H9 (cell line): ENCODE data around the gene TMPRSS11A. TPM values are rescaled to one million over a fixed set of nuclear protein-coding genes. Genes with fewer than 3 reads are reported as not detected.

Experiments
- DNase-seq: peaks from one replicate; pipeline ENCODE4 v3.0.0-alpha.2; 2017
- H2AFZ ChIP-seq: one replicate; pipeline ENCODE4 v1.6.1; 2013; ENCODE audit warnings: mild to moderate bottlenecking, low read length, control low read depth, moderate library complexity
- H2AK5ac ChIP-seq: 2 replicates; pipeline ENCODE4 v1.6.1; 2013; ENCODE audit warnings: low read length, control low read depth, mixed read lengths; ENCODE audit not compliant: insufficient read length
- H2BK120ac ChIP-seq: one replicate; pipeline ENCODE4 v1.6.1; 2013; ENCODE audit warnings: low read depth, mild to moderate bottlenecking, low read length, control low read depth, inconsistent platforms; ENCODE audit not compliant: poor library complexity, severe bottlenecking
- H2BK12ac ChIP-seq: 2 replicates; pipeline ENCODE4 v1.6.1; 2013; ENCODE audit warnings: low read length, control low read depth, mixed read lengths, low read depth; ENCODE audit not compliant: insufficient read length
- H2BK15ac ChIP-seq: 2 replicates; pipeline ENCODE4 v1.6.1; 2013; ENCODE audit warnings: low read depth, low read length, control low read depth
- H2BK20ac ChIP-seq: one replicate; pipeline ENCODE4 v1.6.1; 2013; ENCODE audit warnings: low read depth, mild to moderate bottlenecking, low read length, control low read depth, inconsistent platforms; ENCODE audit not compliant: poor library complexity, severe bottlenecking
- H2BK5ac ChIP-seq: 2 replicates; pipeline ENCODE4 v1.6.1; 2013; ENCODE audit warnings: low read length, control low read depth, mixed read lengths; ENCODE audit not compliant: insufficient read length
- H3K14ac ChIP-seq: 2 replicates; pipeline ENCODE4 v1.6.1; 2013; ENCODE audit warnings: low read length, control low read depth; ENCODE audit not compliant: insufficient read depth
- H3K18ac ChIP-seq: 2 replicates; pipeline ENCODE4 v1.6.1; 2013; ENCODE audit warnings: low read depth, mild to moderate bottlenecking, mixed read lengths, low read length, control low read depth; ENCODE audit not compliant: insufficient read length
- H3K23ac ChIP-seq: 2 replicates; pipeline ENCODE4 v1.6.1; 2013; ENCODE audit warnings: low read length, control low read depth, mixed read lengths, low read depth; ENCODE audit not compliant: insufficient read length
- H3K23me2 ChIP-seq: 2 replicates; pipeline ENCODE4 v1.6.1; 2013; ENCODE audit warnings: low read depth, mild to moderate bottlenecking, mixed read lengths, low read length, control low read depth; ENCODE audit not compliant: insufficient read length, poor library complexity, severe bottlenecking
- H3K27ac ChIP-seq: 2 replicates; pipeline ENCODE4 v1.5.1; 2013; ENCODE audit warnings: low read length, control low read depth, mixed read lengths, low read depth; ENCODE audit not compliant: insufficient read length
- H3K27me3 ChIP-seq: 2 replicates; pipeline ENCODE4 v1.6.1; 2013; ENCODE audit warnings: low read length, control low read depth, inconsistent platforms; ENCODE audit not compliant: insufficient read depth
- H3K4ac ChIP-seq: 2 replicates; pipeline ENCODE4 v1.6.1; 2013; ENCODE audit warnings: low read depth, mild to moderate bottlenecking, control low read depth, inconsistent platforms, low read length, moderate library complexity
- H3K4me1 ChIP-seq: 2 replicates; pipeline ENCODE4 v1.6.1; 2013; ENCODE audit warnings: low read length, control low read depth, inconsistent platforms; ENCODE audit not compliant: insufficient read depth
- H3K4me2 ChIP-seq: 2 replicates; pipeline ENCODE4 v1.6.1; 2013; ENCODE audit warnings: low read length, control low read depth, mixed read lengths; ENCODE audit not compliant: insufficient read length, insufficient read depth
- H3K56ac ChIP-seq: 2 replicates; pipeline ENCODE4 v1.6.1; 2013; ENCODE audit warnings: low read depth, mild to moderate bottlenecking, mixed read lengths, low read length, control low read depth; ENCODE audit not compliant: insufficient read length
- H3K79me1 ChIP-seq: 2 replicates; pipeline ENCODE4 v1.6.1; 2013; ENCODE audit warnings: low read depth, mild to moderate bottlenecking, moderate library complexity, low read length, control low read depth, inconsistent platforms; ENCODE audit not compliant: insufficient read depth, poor library complexity, severe bottlenecking
- H3K79me2 ChIP-seq: 2 replicates; pipeline ENCODE4 v1.6.1; 2013; ENCODE audit warnings: low read length, control low read depth, inconsistent platforms; ENCODE audit not compliant: insufficient read depth
- H3K9ac ChIP-seq: 2 replicates; pipeline ENCODE4 v1.6.1; 2013; ENCODE audit warnings: low read length, control low read depth, mixed read lengths; ENCODE audit not compliant: insufficient read length; ENCODE audit errors: extremely low read depth
- H3K9me3 ChIP-seq: one replicate; pipeline ENCODE4 v1.6.1; 2013; ENCODE audit warnings: low read depth, low read length, inconsistent platforms; ENCODE audit not compliant: control insufficient read depth
- H3T11ph ChIP-seq: one replicate; pipeline ENCODE4 v1.6.1; 2013; ENCODE audit warnings: mild to moderate bottlenecking, low read length, control low read depth, inconsistent platforms
- H4K20me1 ChIP-seq: one replicate; pipeline ENCODE4 v1.6.1; 2013; ENCODE audit not compliant: control insufficient read depth, insufficient read length, insufficient read depth
- H4K5ac ChIP-seq: 2 replicates; pipeline ENCODE4 v1.6.1; 2013; ENCODE audit warnings: low read depth, mild to moderate bottlenecking, mixed read lengths, low read length, control low read depth; ENCODE audit not compliant: insufficient read length
- H4K8ac ChIP-seq: replicated peaks from 2 replicates; pipeline ENCODE4 v1.6.1; 2013; ENCODE audit warnings: low read length, control low read depth, mixed read lengths, low read depth; ENCODE audit not compliant: insufficient read length
- H4K91ac ChIP-seq: 2 replicates; pipeline ENCODE4 v1.6.1; 2013; ENCODE audit warnings: low read depth, mild to moderate bottlenecking, moderate library complexity, mixed read lengths, low read length, control low read depth; ENCODE audit not compliant: insufficient read length
- H3K27ac Mint-ChIP-seq, 3 experiments: 2 replicates in 2 of 3; 3 replicates in 1 of 3; pipeline ENCODE4 v1.8.0; 2020 to 2021; ENCODE audit warnings: mixed read lengths in 3 of 3, mild to moderate bottlenecking in 1 of 3, moderate library complexity in 1 of 3
- H3K27me3 Mint-ChIP-seq: 2 replicates; pipeline ENCODE4 v1.8.0; 2021; ENCODE audit warnings: low read depth, mild to moderate bottlenecking, moderate library complexity, mixed read lengths
- H3K36me3 Mint-ChIP-seq, 3 experiments: 2 replicates in 2 of 3; 3 replicates in 1 of 3; pipeline ENCODE4 v1.8.0; 2020 to 2021; ENCODE audit warnings: low read depth in 3 of 3, mixed read lengths in 3 of 3; ENCODE audit not compliant: insufficient read depth in 1 of 3
- H3K4me1 Mint-ChIP-seq, 2 experiments: 2 replicates each; pipeline ENCODE4 v1.8.0; 2020; ENCODE audit warnings: mixed read lengths in 2 of 2
- H3K4me3 Mint-ChIP-seq, 2 experiments: 2 replicates in 1 of 2; 3 replicates in 1 of 2; pipeline ENCODE4 v1.8.0; 2020 to 2021; ENCODE audit warnings: mild to moderate bottlenecking in 2 of 2, mixed read lengths in 2 of 2, moderate library complexity in 1 of 2
- H3K9me3 Mint-ChIP-seq, 2 experiments: 2 replicates in 1 of 2; 3 replicates in 1 of 2; pipeline ENCODE4 v1.8.0; 2020; ENCODE audit warnings: mild to moderate bottlenecking in 2 of 2, mixed read lengths in 2 of 2, moderate library complexity in 1 of 2
- CTCF ChIP-seq: fragments of 200-600 bp; sonication (generic); conservative IDR thresholded peaks from 3 replicates; pipeline ENCODE4 v1.8.0; 2021; ENCODE audit warnings: antibody characterized with exemption, mild to moderate bottlenecking
- WGBS: extraction: QIAGEN DNeasy Blood & Tissue Kit; methylation state at CpG from one replicate; pipeline ENCODE4 v1.1.7; 2013; ENCODE audit warnings: missing lambda C conversion rate, low lambda C conversion rate, mixed read lengths; ENCODE audit not compliant: insufficient read length; ENCODE audit errors: extremely low coverage; 5-methylcytosine and 5-hydroxymethylcytosine counted together
- total RNA-seq: library from RNA; stranded (reverse); gene quantifications from 2 replicates; pipeline ENCODE4 v1.2.1, GENCODE V29; 2021

Gene TMPRSS11A
- total RNA-seq, 1 experiment from 2014 or later: not detected

DNA sequence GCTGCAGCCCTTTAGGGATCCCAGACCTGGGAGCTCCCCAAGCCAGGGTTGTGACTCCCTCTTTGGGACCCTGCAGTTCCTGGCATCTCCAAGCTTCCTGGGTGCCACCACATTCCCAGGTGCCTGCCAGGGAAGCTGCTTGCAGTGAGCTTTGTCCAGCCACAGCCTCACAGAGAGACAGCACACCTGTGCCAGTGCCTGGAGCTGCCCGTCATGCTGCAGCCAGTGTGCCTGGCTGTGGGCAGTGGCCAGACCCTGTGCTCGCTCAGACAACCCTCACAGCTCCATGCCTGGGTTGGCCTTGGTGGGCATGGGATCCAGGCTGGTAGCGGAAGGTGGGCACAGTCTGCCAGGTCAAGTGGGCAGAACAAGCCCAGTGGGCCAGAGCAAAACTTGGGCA lies 36.0 kb downstream of the TMPRSS11A start:
- Histone ChIP-seq H3K27me3 (no peaks in the 10 kb centered on the region), H2BK120ac (no peak overlapping the region)
- no CpG with 5 or more reads among the region's 3 CpGs for WGBS

More for the DNA sequence above, 36.0 kb downstream of the TMPRSS11A start:
- no peak overlapping the region for H2BK20ac ChIP-seq
- H4K91ac ChIP-seq: no peak overlapping the region
- H3K4me3 Mint-ChIP-seq: no peak overlapping the region
- H3K9me3 ChIP-seq: no peaks in the 10 kb centered on the region
- H3K4me2 ChIP-seq: no peak overlapping the region
- no peaks in the 10 kb centered on the region for H3K79me1 ChIP-seq
- no peak overlapping the region for H3T11ph ChIP-seq
- no peak overlapping the region for H3K23ac ChIP-seq
- no peak for DNase-seq
- H3K4me1 Mint-ChIP-seq: peaks cover 0 to 2% of the 10 kb centered on the region in 2 experiments; a peak in 1 of 4 replicates
- no peak overlapping the region for H3K27ac ChIP-seq
- H4K20me1 ChIP-seq: no peaks in the 10 kb centered on the region
- H3K27me3 Mint-ChIP-seq: no peaks in the 10 kb centered on the region
- no peak overlapping the region for H3K14ac ChIP-seq
- H3K36me3 Mint-ChIP-seq: no peaks in the 10 kb centered on the region
- H2BK5ac ChIP-seq: no peak overlapping the region
- H4K8ac ChIP-seq: no peak overlapping the region
- no peak for TF ChIP-seq CTCF
- no peak overlapping the region for H3K56ac ChIP-seq
- no peaks in the 10 kb centered on the region for H3K23me2 ChIP-seq
- H3K9me3 Mint-ChIP-seq: peaks cover 0 to 2% of the 10 kb centered on the region in 2 experiments; a peak in 1 of 5 replicates
- no peak overlapping the region for H2BK15ac ChIP-seq
- H2AFZ ChIP-seq: no peak overlapping the region
- no peak overlapping the region for H3K4ac ChIP-seq
- no peaks in the 10 kb centered on the region for H3K79me2 ChIP-seq
- no peak overlapping the region for H4K5ac ChIP-seq
- H2AK5ac ChIP-seq: no peak overlapping the region
- H3K9ac ChIP-seq: no peak overlapping the region
- no peak overlapping the region for H3K18ac ChIP-seq
- no peak overlapping the region for H2BK12ac ChIP-seq
- H3K27ac Mint-ChIP-seq: no peak overlapping the region
- no peaks in the 10 kb centered on the region for H3K4me1 ChIP-seq
